ENCODE results near the gene INSR. TPM values are rescaled to one million over a fixed set of nuclear protein-coding genes. Genes with fewer than 3 reads are reported as not detected.

The INSR gene
- total RNA-seq, 4 donors from 2014 or later, result 66.0 to 118 (median 106) TPM

DNA sequence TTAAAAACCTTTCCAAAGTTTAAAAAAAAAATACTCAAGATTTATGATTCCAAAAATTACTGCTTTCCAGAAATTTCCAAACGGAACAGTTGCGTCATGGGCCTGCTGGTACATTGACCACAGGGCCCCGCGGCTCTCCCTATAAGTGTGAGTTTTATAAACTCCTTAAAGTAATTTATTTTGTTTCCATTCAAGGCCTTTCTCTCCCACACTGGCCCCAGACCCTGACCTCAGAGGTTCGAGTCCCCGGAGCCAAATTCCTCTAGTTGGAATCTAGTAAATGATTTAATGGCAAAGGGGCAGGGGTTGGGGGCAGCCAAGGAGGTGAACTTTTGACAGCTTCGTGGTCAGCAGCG lies 97.5 kb downstream of the INSR start:
- TF ChIP-seq CTCF (IDR thresholded peaks at IDR 0.05; ENCODE audit: low read depth), result no peak

DNA sequence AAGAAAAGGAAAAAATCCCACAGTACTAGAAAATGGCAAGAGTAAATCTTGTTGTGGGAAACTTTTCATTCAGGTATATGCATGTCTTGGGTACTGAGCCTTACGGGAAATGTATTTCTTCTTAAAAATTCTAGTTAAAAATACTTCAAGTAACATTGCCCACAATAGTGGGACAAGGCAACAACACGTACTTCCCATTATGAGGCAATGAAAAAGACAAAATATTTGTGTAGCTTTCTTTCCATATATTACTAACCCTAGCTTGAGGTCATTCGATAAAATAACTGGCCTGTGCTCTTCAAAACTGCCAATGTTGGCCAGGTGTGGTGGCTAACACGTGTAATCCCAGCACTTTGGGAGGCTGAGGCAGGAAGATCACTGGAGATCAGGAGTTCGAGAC lies 99.2 kb downstream of the INSR start:
- TF ChIP-seq CTCF (IDR thresholded peaks at IDR 0.05; ENCODE audit: low read depth), result no peak

DNA sequence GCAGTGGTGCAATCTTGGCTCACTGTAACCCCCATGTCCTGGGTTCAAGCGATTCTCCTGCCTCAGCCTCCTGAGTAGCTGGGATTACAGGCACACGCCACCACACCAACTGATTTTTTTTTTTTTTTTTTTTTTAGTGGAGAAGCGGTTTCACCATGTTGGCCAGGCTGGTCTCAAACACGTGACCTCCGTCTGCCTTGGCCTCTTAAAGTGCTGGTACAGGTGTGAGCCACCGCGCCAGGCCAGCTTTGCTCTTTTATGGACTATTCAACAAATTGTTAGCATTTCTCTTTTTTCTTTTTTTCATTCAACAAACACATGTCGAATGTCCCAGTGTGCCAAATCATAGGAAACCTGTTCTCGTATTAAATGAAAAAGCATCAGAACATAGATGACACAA lies 99.6 kb downstream of the INSR start:
- TF ChIP-seq CTCF (IDR thresholded peaks at IDR 0.05; ENCODE audit: low read depth), result no peak

GRCh38 chr19:7191946-7192691 lies 102.1 kb downstream of the INSR start:
- no peak for TF ChIP-seq CTCF (IDR thresholded peaks at IDR 0.05; ENCODE audit: low read depth)

DNA sequence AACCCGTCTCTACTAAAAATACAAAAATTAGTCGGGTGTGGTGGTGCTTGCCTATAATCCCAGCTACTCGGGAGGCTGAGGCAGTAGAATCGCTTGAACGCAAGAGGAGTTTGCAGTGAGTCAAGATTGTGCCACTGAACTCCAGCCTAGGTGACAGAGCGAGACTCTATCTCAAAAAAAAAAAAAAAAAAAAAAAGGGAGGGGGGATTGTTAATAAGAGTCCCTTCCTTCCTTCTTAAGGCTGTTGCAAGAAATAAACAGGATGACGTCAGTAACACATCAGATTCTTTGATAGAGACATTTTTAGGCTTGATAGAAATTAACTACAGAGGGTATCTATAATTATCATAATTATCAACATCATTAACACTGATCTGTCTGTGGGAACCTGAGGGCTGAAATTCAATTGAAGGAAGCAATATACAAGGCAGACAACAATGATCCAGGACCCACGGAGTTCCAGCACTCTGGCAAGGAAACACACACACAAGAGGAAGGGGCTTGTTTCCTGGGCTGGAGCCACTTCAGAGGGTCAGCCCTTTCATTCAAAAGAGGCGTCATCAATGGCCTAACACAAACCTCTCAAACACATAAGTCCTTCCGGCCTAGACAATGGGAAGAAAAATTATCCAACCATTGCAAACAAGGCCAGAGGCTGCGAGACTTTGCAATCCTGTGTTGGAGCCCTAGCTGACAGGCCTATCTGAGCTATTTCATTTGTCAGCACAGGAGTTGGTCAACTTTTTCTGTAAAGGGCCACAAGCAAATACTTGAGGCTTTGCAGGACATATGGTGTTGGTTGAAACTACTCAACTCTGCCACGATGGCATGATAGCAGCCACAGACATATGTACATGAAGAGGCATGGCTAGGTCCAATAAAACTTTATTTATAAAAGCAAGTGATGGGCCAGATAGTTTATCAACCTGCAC lies 105.2 kb downstream of the INSR start:
- no peak for TF ChIP-seq CTCF (IDR thresholded peaks at IDR 0.05; ENCODE audit: low read depth)

GRCh38 chr19:7187605-7188339 lies 106.4 kb downstream of the INSR start:
- no peak for TF ChIP-seq CTCF (IDR thresholded peaks at IDR 0.05; ENCODE audit: low read depth)

- no peak for TF ChIP-seq CTCF (IDR thresholded peaks at IDR 0.05; ENCODE audit: low read depth)
Observed at GRCh38 chr19:7182489-7182888, 111.7 kb downstream of the INSR start.

All from subcutaneous adipose tissue (tissue), 4 donors.